ENCODE results near the gene PUDP. TPM values are rescaled to one million over a fixed set of nuclear protein-coding genes. Genes with fewer than 3 reads are reported as not detected.
"Not testable (repeated sequence)": the region's sequence is repeated elsewhere in the genome, so short reads cannot be mapped to it uniquely, and the experiment has no call there.

PUDP gene
- total and polyA plus RNA-seq, 7 experiments from 2014 or later, result 6.2 to 16.5 (median 10.5) TPM

DNA sequence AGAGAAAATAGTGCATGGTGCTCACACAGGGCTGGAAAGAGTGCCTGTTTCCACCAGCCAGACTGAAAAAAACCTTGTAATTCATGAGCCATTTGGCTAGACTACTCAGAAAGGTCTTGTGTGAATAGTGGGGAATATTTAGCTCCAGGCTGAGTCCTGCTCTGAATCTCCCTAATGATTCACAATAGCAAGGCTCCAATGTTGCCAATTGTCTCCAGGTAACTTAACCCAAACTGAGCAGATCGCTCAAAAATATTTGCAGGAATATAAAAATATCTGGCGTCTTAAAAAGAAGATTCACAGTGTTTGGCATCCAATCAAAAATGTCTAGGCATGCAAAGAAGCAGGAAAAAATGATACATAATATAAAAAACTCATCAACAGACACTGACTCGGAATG, 125.0 kb downstream of the PUDP start:
- H3K4me3 ChIP-seq (ENCODE audit: low read length); H3K9me3 ChIP-seq (ENCODE audit: control insufficient read depth in 2 of 3, low read length in 3 of 3); H3K4me1 Mint-ChIP-seq; H3K27ac Mint-ChIP-seq; H3K9me3 Mint-ChIP-seq; H3K27ac ChIP-seq (ENCODE audit: low read depth, low read length); POLR2A ChIA-PET; DNase-seq; H3K36me3 ChIP-seq (ENCODE audit: control insufficient read depth in 2 of 3, insufficient read depth in 3 of 3, low read length in 3 of 3); intact Hi-C loops (cut with micrococcal nuclease); CTCF ChIA-PET; H3K27me3 ChIP-seq (ENCODE audit: control insufficient read depth in 2 of 2, insufficient read depth in 2 of 2, low read length in 2 of 2); H3K27me3 Mint-ChIP-seq; H3K4me1 ChIP-seq (ENCODE audit: control insufficient read depth in 2 of 2, insufficient read depth in 2 of 2, low read length in 2 of 2); ATAC-seq; H3K4me3 Mint-ChIP-seq: not testable (repeated sequence)
- H3K36me3 Mint-ChIP-seq, result peaks cover 0 to 13% (median 0%) of the 10 kb centered on the region in 5 donors

DNA sequence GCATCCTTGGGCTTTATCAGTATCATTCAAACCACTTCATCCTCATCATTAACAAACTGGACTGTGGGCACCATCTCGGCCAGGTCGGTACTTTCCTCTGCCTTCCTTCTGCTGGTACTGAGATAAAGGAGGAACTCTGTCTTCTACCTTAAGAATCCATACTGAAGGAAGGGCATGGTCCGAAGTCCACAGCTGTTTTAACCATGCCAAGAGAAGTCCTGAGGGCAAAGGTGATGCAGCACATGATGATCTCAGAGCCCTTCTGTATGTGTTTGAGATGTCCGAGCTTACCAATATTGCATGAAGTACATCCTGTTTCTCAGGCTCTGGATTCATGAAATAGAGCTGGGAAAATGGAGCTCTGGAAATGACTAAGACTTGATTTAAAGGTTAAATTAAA, 126.0 kb downstream of the PUDP start:
- POLR2A ChIA-PET, result no interaction called here
- CTCF ChIA-PET, result no interaction called here
- no peaks in the 10 kb centered on the region for H3K9me3 ChIP-seq (ENCODE audit: control insufficient read depth in 2 of 3, low read length in 3 of 3)
- no peaks in the 10 kb centered on the region for H3K36me3 ChIP-seq (ENCODE audit: control insufficient read depth in 2 of 3, insufficient read depth in 3 of 3, low read length in 3 of 3)
- no peak overlapping the region for H3K4me3 Mint-ChIP-seq
- no peak overlapping the region for H3K27ac ChIP-seq (ENCODE audit: low read depth, low read length)
- ATAC-seq (no peak), DNase-seq (no peak)
- peaks cover 0 to 10% (median 0%) of the 10 kb centered on the region in 5 donors for H3K36me3 Mint-ChIP-seq
- no peaks in the 10 kb centered on the region for H3K4me1 ChIP-seq (ENCODE audit: control insufficient read depth in 2 of 2, insufficient read depth in 2 of 2, low read length in 2 of 2)
- no peaks in the 10 kb centered on the region for H3K9me3 Mint-ChIP-seq
- H3K27me3 ChIP-seq (ENCODE audit: control insufficient read depth in 2 of 2, insufficient read depth in 2 of 2, low read length in 2 of 2), result no peaks in the 10 kb centered on the region
- no peaks in the 10 kb centered on the region for H3K4me1 Mint-ChIP-seq
- intact Hi-C loops (cut with micrococcal nuclease), result no loop called here
- no peaks in the 10 kb centered on the region for H3K27me3 Mint-ChIP-seq
- no peak overlapping the region for H3K27ac Mint-ChIP-seq
- H3K4me3 ChIP-seq (ENCODE audit: low read length), result no peak overlapping the region

DNA sequence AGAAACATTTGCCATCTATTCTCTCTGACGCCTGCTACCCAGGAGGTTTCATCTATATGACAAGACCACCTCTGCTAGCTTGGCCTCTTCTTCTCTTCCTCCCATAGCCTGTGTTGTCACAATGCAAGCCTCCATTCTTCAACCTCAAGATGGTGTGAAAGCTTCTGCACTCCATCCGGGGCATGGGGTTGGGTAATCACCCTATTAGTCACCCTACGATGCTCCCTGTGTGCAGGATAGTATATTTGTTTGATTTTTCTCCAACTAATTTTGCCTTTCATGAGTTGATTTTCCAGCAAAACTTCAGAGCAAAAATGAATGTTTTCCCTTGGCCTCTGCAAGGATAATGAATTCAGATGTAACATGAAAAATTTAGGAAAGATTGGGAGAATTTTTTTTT, 128.4 kb downstream of the PUDP start:
- intact Hi-C loops (cut with micrococcal nuclease), result no loop called here
- H3K27me3 ChIP-seq (ENCODE audit: control insufficient read depth in 2 of 2, insufficient read depth in 2 of 2, low read length in 2 of 2), result no peaks in the 10 kb centered on the region
- H3K4me3 ChIP-seq (ENCODE audit: low read length), result no peak overlapping the region
- H3K27ac ChIP-seq (ENCODE audit: low read depth, low read length), result no peak overlapping the region
- ATAC-seq, result no peak
- no peaks in the 10 kb centered on the region for H3K9me3 Mint-ChIP-seq
- H3K4me1 ChIP-seq (ENCODE audit: control insufficient read depth in 2 of 2, insufficient read depth in 2 of 2, low read length in 2 of 2), result no peaks in the 10 kb centered on the region
- H3K4me3 Mint-ChIP-seq, result no peak overlapping the region
- ChIA-PET POLR2A (no interaction called here), CTCF (no interaction called here)
- DNase-seq, result no peak
- H3K9me3 ChIP-seq (ENCODE audit: control insufficient read depth in 2 of 3, low read length in 3 of 3), result no peaks in the 10 kb centered on the region
- peaks cover 0 to 8% (median 0%) of the 10 kb centered on the region in 5 donors for H3K36me3 Mint-ChIP-seq
- no peaks in the 10 kb centered on the region for H3K27me3 Mint-ChIP-seq
- no peak overlapping the region for H3K27ac Mint-ChIP-seq
- H3K4me1 Mint-ChIP-seq, result no peaks in the 10 kb centered on the region
- no peaks in the 10 kb centered on the region for H3K36me3 ChIP-seq (ENCODE audit: control insufficient read depth in 2 of 3, insufficient read depth in 3 of 3, low read length in 3 of 3)

DNA sequence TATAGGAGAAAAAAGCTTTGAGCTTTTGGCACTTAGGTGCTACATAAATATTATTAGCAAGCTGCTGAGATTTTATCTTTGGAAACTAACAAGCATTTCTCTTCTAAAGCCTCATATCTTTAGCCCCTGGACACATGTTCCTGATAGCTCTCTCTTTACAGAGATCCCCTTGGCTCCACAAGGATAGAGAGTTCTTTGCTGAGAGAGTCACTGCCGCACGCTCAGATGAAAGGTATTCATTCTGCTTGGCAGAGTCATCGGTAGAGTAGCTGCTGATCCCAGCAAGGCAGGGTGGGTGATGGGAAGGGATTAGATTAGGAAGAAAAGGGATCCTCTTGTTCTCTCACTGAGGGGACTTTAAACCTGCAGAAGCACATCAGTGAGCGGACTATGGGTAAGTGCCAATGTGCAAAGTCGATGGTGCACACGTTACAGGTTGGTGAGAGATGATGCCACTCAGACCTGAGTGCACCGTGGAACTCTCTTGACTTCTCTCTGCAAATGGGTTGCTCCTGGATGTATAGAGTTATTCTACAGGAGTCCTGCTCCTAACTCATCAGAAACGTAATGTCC, 135.6 kb downstream of the PUDP start:
- H3K4me1 ChIP-seq (ENCODE audit: control insufficient read depth in 2 of 2, insufficient read depth in 2 of 2, low read length in 2 of 2); H3K36me3 Mint-ChIP-seq; H3K4me3 ChIP-seq (ENCODE audit: low read length); H3K27me3 Mint-ChIP-seq; POLR2A ChIA-PET; DNase-seq; CTCF ChIA-PET; ATAC-seq; H3K4me1 Mint-ChIP-seq; H3K27ac ChIP-seq (ENCODE audit: low read depth, low read length); H3K27ac Mint-ChIP-seq; intact Hi-C loops (cut with micrococcal nuclease); H3K9me3 ChIP-seq (ENCODE audit: control insufficient read depth in 2 of 3, low read length in 3 of 3); H3K36me3 ChIP-seq (ENCODE audit: control insufficient read depth in 2 of 3, insufficient read depth in 3 of 3, low read length in 3 of 3); H3K4me3 Mint-ChIP-seq; H3K27me3 ChIP-seq (ENCODE audit: control insufficient read depth in 2 of 2, insufficient read depth in 2 of 2, low read length in 2 of 2); H3K9me3 Mint-ChIP-seq: not testable (repeated sequence)

DNA sequence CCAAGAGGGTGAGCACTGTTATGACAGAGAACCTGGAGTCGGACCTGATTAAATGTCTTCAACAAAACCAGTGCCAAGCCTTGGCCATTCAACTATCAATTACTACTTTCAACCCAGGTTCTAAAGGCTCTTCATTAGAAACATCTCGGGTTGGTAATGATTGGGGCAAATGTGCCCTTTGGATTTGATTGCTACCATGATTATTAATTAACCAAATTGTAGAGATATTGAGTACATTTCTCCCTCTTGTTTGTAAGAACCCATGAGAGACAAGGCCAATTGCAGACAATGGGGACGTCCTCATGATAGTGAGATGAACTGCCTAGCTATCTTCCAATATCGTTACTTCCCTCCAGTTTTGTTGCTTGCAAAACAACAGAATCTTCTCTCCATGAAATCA, 137.1 kb downstream of the PUDP start:
- H3K4me3 ChIP-seq (ENCODE audit: low read length); H3K4me1 ChIP-seq (ENCODE audit: control insufficient read depth in 2 of 2, insufficient read depth in 2 of 2, low read length in 2 of 2); H3K27me3 ChIP-seq (ENCODE audit: control insufficient read depth in 2 of 2, insufficient read depth in 2 of 2, low read length in 2 of 2); DNase-seq; POLR2A ChIA-PET; ATAC-seq; CTCF ChIA-PET; H3K4me1 Mint-ChIP-seq; H3K36me3 Mint-ChIP-seq; H3K4me3 Mint-ChIP-seq; H3K36me3 ChIP-seq (ENCODE audit: control insufficient read depth in 2 of 3, insufficient read depth in 3 of 3, low read length in 3 of 3); intact Hi-C loops (cut with micrococcal nuclease); H3K9me3 Mint-ChIP-seq; H3K27ac Mint-ChIP-seq; H3K27me3 Mint-ChIP-seq; H3K9me3 ChIP-seq (ENCODE audit: control insufficient read depth in 2 of 3, low read length in 3 of 3); H3K27ac ChIP-seq (ENCODE audit: low read depth, low read length): not testable (repeated sequence)

DNA sequence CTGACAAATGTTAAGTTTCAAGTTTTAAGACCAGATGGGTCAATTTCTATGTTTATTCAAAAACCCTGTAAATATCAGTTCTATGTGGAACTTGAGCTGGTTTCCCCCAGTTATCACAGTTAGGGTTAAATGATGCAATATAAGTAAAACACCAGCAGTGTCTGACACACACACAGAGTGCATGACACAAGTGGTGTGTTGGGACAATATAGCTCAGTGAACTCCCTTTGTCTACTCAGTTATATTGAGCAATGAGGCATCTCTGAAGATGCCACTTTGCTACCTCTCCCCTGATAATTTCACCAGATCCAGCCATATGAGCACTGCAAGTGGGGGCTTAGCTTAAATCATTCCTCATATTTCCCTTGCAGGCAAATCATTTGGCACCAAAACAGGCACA, 140.6 kb downstream of the PUDP start:
- CTCF ChIA-PET; intact Hi-C loops (cut with micrococcal nuclease): not testable (repeated sequence)

More for the DNA sequence above, 140.6 kb downstream of the PUDP start:
- POLR2A ChIA-PET; H3K4me1 ChIP-seq (ENCODE audit: control insufficient read depth in 2 of 2, insufficient read depth in 2 of 2, low read length in 2 of 2); H3K4me1 Mint-ChIP-seq; H3K4me3 ChIP-seq (ENCODE audit: low read length); DNase-seq; H3K27me3 Mint-ChIP-seq; H3K9me3 ChIP-seq (ENCODE audit: control insufficient read depth in 2 of 3, low read length in 3 of 3); H3K27me3 ChIP-seq (ENCODE audit: control insufficient read depth in 2 of 2, insufficient read depth in 2 of 2, low read length in 2 of 2); H3K36me3 ChIP-seq (ENCODE audit: control insufficient read depth in 2 of 3, insufficient read depth in 3 of 3, low read length in 3 of 3); H3K27ac Mint-ChIP-seq; H3K36me3 Mint-ChIP-seq; H3K4me3 Mint-ChIP-seq; H3K9me3 Mint-ChIP-seq; H3K27ac ChIP-seq (ENCODE audit: low read depth, low read length); ATAC-seq: not testable (repeated sequence)

Data from naive thymus-derived CD4-positive, alpha-beta T cell (primary cell).